Measurements from ENCODE around the gene DISC1.

The DISC1 gene

GRCh38 chr1:231626535-231626950 is at the start of gene DISC1:
Gene DISC1, plus strand, starts transcription at chr1:231626790. Its CDS starts 78 bp downstream, at chr1:231626868.
- Histone ChIP-seq H3K27me3 (ENCODE audit: control insufficient read depth in 5 of 5, insufficient read depth in 4 of 5, low read length in 5 of 5) (peaks cover 0 to 3% (median 0%) of the 10 kb centered on the region in 5 donors), H3K4me3 (ENCODE audit: low read depth in 1 of 5, low read length in 5 of 5) (peak within 1 kb of the TSS; percentile 62 to 92 (median 80)), H3K9ac (ENCODE audit: low read length in 5 of 5) (peak within 1 kb of the TSS in 4 of 5 donors; percentile 55 to 73 (median 70)), H3K36me3 (ENCODE audit: control insufficient read depth in 5 of 5, insufficient read depth in 5 of 5, low read length in 5 of 5) (no peaks in the 10 kb centered on the region), H3K27ac (ENCODE audit: low read depth, low read length) (peak within 1 kb of the TSS; percentile 77), H3K4me1 (ENCODE audit: control insufficient read depth in 5 of 5, insufficient read depth in 5 of 5, low read length in 5 of 5) (peaks cover 6 to 40% (median 15%) of the 10 kb centered on the region in 5 donors), H3K9me3 (ENCODE audit: control insufficient read depth in 5 of 5, low read length in 5 of 5) (no peaks in the 10 kb centered on the region)

GRCh38 chr1:231576804-231577718 is 49.5 kb upstream of the DISC1 start:
- Histone ChIP-seq H3K9me3 (ENCODE audit: control insufficient read depth in 5 of 5, low read length in 5 of 5) (no peaks in the 10 kb centered on the region), H3K36me3 (ENCODE audit: control insufficient read depth in 5 of 5, insufficient read depth in 5 of 5, low read length in 5 of 5) (no peaks in the 10 kb centered on the region), H3K9ac (ENCODE audit: low read length in 5 of 5) (no peak overlapping the region), H3K27me3 (ENCODE audit: control insufficient read depth in 5 of 5, insufficient read depth in 4 of 5, low read length in 5 of 5) (no peaks in the 10 kb centered on the region), H3K4me3 (ENCODE audit: low read depth in 1 of 5, low read length in 5 of 5) (no peak overlapping the region), H3K4me1 (ENCODE audit: control insufficient read depth in 5 of 5, insufficient read depth in 5 of 5, low read length in 5 of 5) (peaks cover 0 to 4% (median 0%) of the 10 kb centered on the region in 5 donors), H3K27ac (ENCODE audit: low read depth, low read length) (no peak overlapping the region)

- H3K4me3 ChIP-seq (ENCODE audit: low read depth in 1 of 5, low read length in 5 of 5), result no peak overlapping the region
- H3K27me3 ChIP-seq (ENCODE audit: control insufficient read depth in 5 of 5, insufficient read depth in 4 of 5, low read length in 5 of 5), result no peaks in the 10 kb centered on the region
- peaks cover 0 to 9% (median 0%) of the 10 kb centered on the region in 5 donors for H3K4me1 ChIP-seq (ENCODE audit: control insufficient read depth in 5 of 5, insufficient read depth in 5 of 5, low read length in 5 of 5)
- H3K27ac ChIP-seq (ENCODE audit: low read depth, low read length), result no peak overlapping the region
- no peaks in the 10 kb centered on the region for H3K9me3 ChIP-seq (ENCODE audit: control insufficient read depth in 5 of 5, low read length in 5 of 5)
- no peak overlapping the region for H3K9ac ChIP-seq (ENCODE audit: low read length in 5 of 5)
- H3K36me3 ChIP-seq (ENCODE audit: control insufficient read depth in 5 of 5, insufficient read depth in 5 of 5, low read length in 5 of 5), result no peaks in the 10 kb centered on the region
Observed at GRCh38 chr1:231580874-231581273, 45.7 kb upstream of the DISC1 start.

GRCh38 chr1:231581859-231582258 is 44.7 kb upstream of the DISC1 start:
- H3K9ac ChIP-seq (ENCODE audit: low read length in 5 of 5), result no peak overlapping the region
- H3K9me3 ChIP-seq (ENCODE audit: control insufficient read depth in 5 of 5, low read length in 5 of 5), result no peaks in the 10 kb centered on the region
- no peak overlapping the region for H3K4me3 ChIP-seq (ENCODE audit: low read depth in 1 of 5, low read length in 5 of 5)
- H3K27me3 ChIP-seq (ENCODE audit: control insufficient read depth in 5 of 5, insufficient read depth in 4 of 5, low read length in 5 of 5), result no peaks in the 10 kb centered on the region
- H3K36me3 ChIP-seq (ENCODE audit: control insufficient read depth in 5 of 5, insufficient read depth in 5 of 5, low read length in 5 of 5), result no peaks in the 10 kb centered on the region
- peaks cover 0 to 9% (median 0%) of the 10 kb centered on the region in 5 donors for H3K4me1 ChIP-seq (ENCODE audit: control insufficient read depth in 5 of 5, insufficient read depth in 5 of 5, low read length in 5 of 5)
- no peak overlapping the region for H3K27ac ChIP-seq (ENCODE audit: low read depth, low read length)

- H3K4me1 ChIP-seq (ENCODE audit: control insufficient read depth in 5 of 5, insufficient read depth in 5 of 5, low read length in 5 of 5), result peaks cover 0 to 9% (median 0%) of the 10 kb centered on the region in 5 donors
- H3K4me3 ChIP-seq (ENCODE audit: low read depth in 1 of 5, low read length in 5 of 5), result no peak overlapping the region
- H3K9ac ChIP-seq (ENCODE audit: low read length in 5 of 5), result no peak overlapping the region
- H3K36me3 ChIP-seq (ENCODE audit: control insufficient read depth in 5 of 5, insufficient read depth in 5 of 5, low read length in 5 of 5), result no peaks in the 10 kb centered on the region
- no peak overlapping the region for H3K27ac ChIP-seq (ENCODE audit: low read depth, low read length)
- H3K9me3 ChIP-seq (ENCODE audit: control insufficient read depth in 5 of 5, low read length in 5 of 5), result no peaks in the 10 kb centered on the region
- no peaks in the 10 kb centered on the region for H3K27me3 ChIP-seq (ENCODE audit: control insufficient read depth in 5 of 5, insufficient read depth in 4 of 5, low read length in 5 of 5)
Observed at GRCh38 chr1:231583376-231583775, 43.2 kb upstream of the DISC1 start.

GRCh38 chr1:231584117-231584516 is 42.5 kb upstream of the DISC1 start:
- Histone ChIP-seq H3K27ac (ENCODE audit: low read depth, low read length) (no peak overlapping the region), H3K4me1 (ENCODE audit: control insufficient read depth in 5 of 5, insufficient read depth in 5 of 5, low read length in 5 of 5) (peaks cover 0 to 9% (median 0%) of the 10 kb centered on the region in 5 donors), H3K4me3 (ENCODE audit: low read depth in 1 of 5, low read length in 5 of 5) (no peak overlapping the region), H3K36me3 (ENCODE audit: control insufficient read depth in 5 of 5, insufficient read depth in 5 of 5, low read length in 5 of 5) (no peaks in the 10 kb centered on the region), H3K9ac (ENCODE audit: low read length in 5 of 5) (no peak overlapping the region), H3K27me3 (ENCODE audit: control insufficient read depth in 5 of 5, insufficient read depth in 4 of 5, low read length in 5 of 5) (no peaks in the 10 kb centered on the region), H3K9me3 (ENCODE audit: control insufficient read depth in 5 of 5, low read length in 5 of 5) (no peaks in the 10 kb centered on the region)

- Histone ChIP-seq H3K36me3 (ENCODE audit: control insufficient read depth in 5 of 5, insufficient read depth in 5 of 5, low read length in 5 of 5) (no peaks in the 10 kb centered on the region), H3K27ac (ENCODE audit: low read depth, low read length) (no peak overlapping the region), H3K9ac (ENCODE audit: low read length in 5 of 5) (no peak overlapping the region), H3K9me3 (ENCODE audit: control insufficient read depth in 5 of 5, low read length in 5 of 5) (no peaks in the 10 kb centered on the region), H3K4me3 (ENCODE audit: low read depth in 1 of 5, low read length in 5 of 5) (no peak overlapping the region), H3K4me1 (ENCODE audit: control insufficient read depth in 5 of 5, insufficient read depth in 5 of 5, low read length in 5 of 5) (peaks cover 0 to 9% (median 0%) of the 10 kb centered on the region in 5 donors), H3K27me3 (ENCODE audit: control insufficient read depth in 5 of 5, insufficient read depth in 4 of 5, low read length in 5 of 5) (no peaks in the 10 kb centered on the region)
Observed at GRCh38 chr1:231584921-231585320, 41.7 kb upstream of the DISC1 start.

GRCh38 chr1:231590453-231591198 is 36.0 kb upstream of the DISC1 start:
- Histone ChIP-seq H3K4me1 (ENCODE audit: control insufficient read depth in 5 of 5, insufficient read depth in 5 of 5, low read length in 5 of 5) (peaks cover 0 to 18% (median 3%) of the 10 kb centered on the region in 5 donors), H3K9me3 (ENCODE audit: control insufficient read depth in 5 of 5, low read length in 5 of 5) (no peaks in the 10 kb centered on the region), H3K9ac (ENCODE audit: low read length in 5 of 5) (no peak overlapping the region), H3K27me3 (ENCODE audit: control insufficient read depth in 5 of 5, insufficient read depth in 4 of 5, low read length in 5 of 5) (no peaks in the 10 kb centered on the region), H3K4me3 (ENCODE audit: low read depth in 1 of 5, low read length in 5 of 5) (no peak overlapping the region), H3K36me3 (ENCODE audit: control insufficient read depth in 5 of 5, insufficient read depth in 5 of 5, low read length in 5 of 5) (no peaks in the 10 kb centered on the region), H3K27ac (ENCODE audit: low read depth, low read length) (no peak overlapping the region)

GRCh38 chr1:231591466-231591865 is 35.1 kb upstream of the DISC1 start:
- Histone ChIP-seq H3K4me3 (ENCODE audit: low read depth in 1 of 5, low read length in 5 of 5) (no peak overlapping the region), H3K9ac (ENCODE audit: low read length in 5 of 5) (no peak overlapping the region), H3K36me3 (ENCODE audit: control insufficient read depth in 5 of 5, insufficient read depth in 5 of 5, low read length in 5 of 5) (no peaks in the 10 kb centered on the region), H3K27ac (ENCODE audit: low read depth, low read length) (no peak overlapping the region), H3K4me1 (ENCODE audit: control insufficient read depth in 5 of 5, insufficient read depth in 5 of 5, low read length in 5 of 5) (peaks cover 2 to 26% (median 8%) of the 10 kb centered on the region in 5 donors), H3K9me3 (ENCODE audit: control insufficient read depth in 5 of 5, low read length in 5 of 5) (no peaks in the 10 kb centered on the region), H3K27me3 (ENCODE audit: control insufficient read depth in 5 of 5, insufficient read depth in 4 of 5, low read length in 5 of 5) (no peaks in the 10 kb centered on the region)

GRCh38 chr1:231592809-231593208 is 33.8 kb upstream of the DISC1 start:
- H3K9ac ChIP-seq (ENCODE audit: low read length in 5 of 5), result no peak overlapping the region
- peaks cover 6 to 34% (median 9%) of the 10 kb centered on the region in 5 donors for H3K4me1 ChIP-seq (ENCODE audit: control insufficient read depth in 5 of 5, insufficient read depth in 5 of 5, low read length in 5 of 5)
- H3K9me3 ChIP-seq (ENCODE audit: control insufficient read depth in 5 of 5, low read length in 5 of 5), result no peaks in the 10 kb centered on the region
- H3K27me3 ChIP-seq (ENCODE audit: control insufficient read depth in 5 of 5, insufficient read depth in 4 of 5, low read length in 5 of 5), result no peaks in the 10 kb centered on the region
- no peak overlapping the region for H3K4me3 ChIP-seq (ENCODE audit: low read depth in 1 of 5, low read length in 5 of 5)
- H3K36me3 ChIP-seq (ENCODE audit: control insufficient read depth in 5 of 5, insufficient read depth in 5 of 5, low read length in 5 of 5), result no peaks in the 10 kb centered on the region
- no peak overlapping the region for H3K27ac ChIP-seq (ENCODE audit: low read depth, low read length)

All from subcutaneous abdominal adipose tissue (tissue), 5 donors.